Measurements from ENCODE around the gene PTPRD. TPM values are rescaled to one million over a fixed set of nuclear protein-coding genes. Genes with fewer than 3 reads are reported as not detected.

The PTPRD gene
- total RNA-seq, 2 donors from 2014 or later = 97.4 to 101 TPM

GRCh38 chr9:8871796-8872445, 1740.9 kb downstream of the PTPRD start:
- Mint-ChIP-seq H3K4me3 (no peak overlapping the region), H3K36me3 (ENCODE audit: low read depth) (no peaks in the 10 kb centered on the region), H3K4me1 (peaks cover 37% of the 10 kb centered on the region), H3K9me3 (no peaks in the 10 kb centered on the region), H3K27me3 (ENCODE audit: insufficient read depth) (peaks cover 2% of the 10 kb centered on the region), H3K27ac (no peak overlapping the region)
- no peak overlapping the region for H3K9ac ChIP-seq (ENCODE audit: extremely low read depth, low read length, poor library complexity, severe bottlenecking)
- peak overlapping the region; percentile 34 for H3K4me3 ChIP-seq (ENCODE audit: low read length)
- TF ChIP-seq CTCF (conservative IDR thresholded peaks at IDR 0.05) = no peak
- no peak overlapping the region for H3K27ac ChIP-seq (ENCODE audit: low read depth, low read length)
- no peaks in the 10 kb centered on the region for H3K27me3 ChIP-seq (ENCODE audit: control insufficient read depth, insufficient read depth, low read length, poor library complexity, severe bottlenecking)
- no peaks in the 10 kb centered on the region for H3K36me3 ChIP-seq (ENCODE audit: control insufficient read depth, insufficient read depth, low read length)
- DNase-seq = no peak
- H3K9me3 ChIP-seq (ENCODE audit: control insufficient read depth, low read length) = no peaks in the 10 kb centered on the region
- peaks cover 10% of the 10 kb centered on the region for H3K4me1 ChIP-seq (ENCODE audit: control insufficient read depth, insufficient read depth, low read length)
- WGBS, 2 experiments (ENCODE audit: insufficient coverage in 1 of 2, insufficient read length in 1 of 2) = 86% methylated on average over 3 of the region's 3 CpGs; no CpG with 5 or more reads in 1 of the 2 experiments

GRCh38 chr9:8871396-8871795, 1741.4 kb downstream of the PTPRD start:
- no peak overlapping the region for H3K9ac ChIP-seq (ENCODE audit: extremely low read depth, low read length, poor library complexity, severe bottlenecking)
- no peaks in the 10 kb centered on the region for H3K9me3 ChIP-seq (ENCODE audit: control insufficient read depth, low read length)
- Mint-ChIP-seq H3K27me3 (ENCODE audit: insufficient read depth) (peaks cover 2% of the 10 kb centered on the region), H3K36me3 (ENCODE audit: low read depth) (no peaks in the 10 kb centered on the region), H3K9me3 (no peaks in the 10 kb centered on the region), H3K4me1 (peaks cover 37% of the 10 kb centered on the region), H3K27ac (no peak overlapping the region), H3K4me3 (no peak overlapping the region)
- no peaks in the 10 kb centered on the region for H3K27me3 ChIP-seq (ENCODE audit: control insufficient read depth, insufficient read depth, low read length, poor library complexity, severe bottlenecking)
- 100% methylated on average over 1 of the region's 1 CpG; no CpG with 5 or more reads in 1 of the 2 experiments for WGBS, 2 experiments (ENCODE audit: insufficient coverage in 1 of 2, insufficient read length in 1 of 2)
- H3K27ac ChIP-seq (ENCODE audit: low read depth, low read length) = no peak overlapping the region
- H3K36me3 ChIP-seq (ENCODE audit: control insufficient read depth, insufficient read depth, low read length) = no peaks in the 10 kb centered on the region
- H3K4me3 ChIP-seq (ENCODE audit: low read length) = no peak overlapping the region
- DNase-seq = no peak
- H3K4me1 ChIP-seq (ENCODE audit: control insufficient read depth, insufficient read depth, low read length) = peaks cover 10% of the 10 kb centered on the region
- TF ChIP-seq CTCF (conservative IDR thresholded peaks at IDR 0.05) = no peak

GRCh38 chr9:8869812-8870211, 1743.0 kb downstream of the PTPRD start:
- no peak for TF ChIP-seq CTCF (conservative IDR thresholded peaks at IDR 0.05)
- Mint-ChIP-seq H3K4me3 (no peak overlapping the region), H3K27me3 (ENCODE audit: insufficient read depth) (peaks cover 2% of the 10 kb centered on the region), H3K4me1 (peaks cover 27% of the 10 kb centered on the region), H3K9me3 (no peaks in the 10 kb centered on the region), H3K36me3 (ENCODE audit: low read depth) (no peaks in the 10 kb centered on the region), H3K27ac (no peak overlapping the region)
- Histone ChIP-seq H3K36me3 (ENCODE audit: control insufficient read depth, insufficient read depth, low read length) (no peaks in the 10 kb centered on the region), H3K9ac (ENCODE audit: extremely low read depth, low read length, poor library complexity, severe bottlenecking) (no peak overlapping the region), H3K27ac (ENCODE audit: low read depth, low read length) (no peak overlapping the region), H3K4me1 (ENCODE audit: control insufficient read depth, insufficient read depth, low read length) (peaks cover 11% of the 10 kb centered on the region), H3K27me3 (ENCODE audit: control insufficient read depth, insufficient read depth, low read length, poor library complexity, severe bottlenecking) (no peaks in the 10 kb centered on the region), H3K4me3 (ENCODE audit: low read length) (no peak overlapping the region), H3K9me3 (ENCODE audit: control insufficient read depth, low read length) (no peaks in the 10 kb centered on the region)
- no peak for DNase-seq
- 92 to 93% methylated on average over 2 to 3 of the region's 3 CpGs for WGBS, 2 experiments (ENCODE audit: insufficient coverage in 1 of 2, insufficient read length in 1 of 2)

Measured in endodermal cell (in vitro differentiated cells).